Measurements from ENCODE around the gene CFAP126. TPM values are rescaled to one million over a fixed set of nuclear protein-coding genes. Genes with fewer than 3 reads are reported as not detected.
"Not testable (repeated sequence)": the region's sequence is repeated elsewhere in the genome, so short reads cannot be mapped to it uniquely, and the experiment has no call there.

CFAP126 gene
- total RNA-seq, 1 donor from 2014 or later: not detected

- Mint-ChIP-seq H3K4me3 (ENCODE audit: unreplicated experiment) (no peak overlapping the region), H3K27me3 (ENCODE audit: unreplicated experiment) (peaks cover 4% of the 10 kb centered on the region), H3K36me3 (ENCODE audit: unreplicated experiment) (no peaks in the 10 kb centered on the region), H3K27ac (ENCODE audit: unreplicated experiment) (no peak overlapping the region), H3K9me3 (ENCODE audit: unreplicated experiment) (no peaks in the 10 kb centered on the region), H3K4me1 (ENCODE audit: unreplicated experiment) (peaks cover 9% of the 10 kb centered on the region)
- no peak for TF ChIP-seq CTCF (IDR thresholded peaks at IDR 0.05)
- DNase-seq (ENCODE audit: extremely low spot score, unreplicated experiment): no peak
These were observed 25.5 kb upstream of the CFAP126 start for GRCh38 chr1:161393151-161393550.

GRCh38 chr1:161391611-161392010, 23.9 kb upstream of the CFAP126 start:
- no peak for DNase-seq (ENCODE audit: extremely low spot score, unreplicated experiment)
- peaks cover 9% of the 10 kb centered on the region for H3K4me1 Mint-ChIP-seq (ENCODE audit: unreplicated experiment)
- no peak overlapping the region for H3K27ac Mint-ChIP-seq (ENCODE audit: unreplicated experiment)
- H3K36me3 Mint-ChIP-seq (ENCODE audit: unreplicated experiment): no peaks in the 10 kb centered on the region
- no peak for TF ChIP-seq CTCF (IDR thresholded peaks at IDR 0.05)
- no peaks in the 10 kb centered on the region for H3K9me3 Mint-ChIP-seq (ENCODE audit: unreplicated experiment)
- peaks cover 4% of the 10 kb centered on the region for H3K27me3 Mint-ChIP-seq (ENCODE audit: unreplicated experiment)
- H3K4me3 Mint-ChIP-seq (ENCODE audit: unreplicated experiment): no peak overlapping the region

DNA sequence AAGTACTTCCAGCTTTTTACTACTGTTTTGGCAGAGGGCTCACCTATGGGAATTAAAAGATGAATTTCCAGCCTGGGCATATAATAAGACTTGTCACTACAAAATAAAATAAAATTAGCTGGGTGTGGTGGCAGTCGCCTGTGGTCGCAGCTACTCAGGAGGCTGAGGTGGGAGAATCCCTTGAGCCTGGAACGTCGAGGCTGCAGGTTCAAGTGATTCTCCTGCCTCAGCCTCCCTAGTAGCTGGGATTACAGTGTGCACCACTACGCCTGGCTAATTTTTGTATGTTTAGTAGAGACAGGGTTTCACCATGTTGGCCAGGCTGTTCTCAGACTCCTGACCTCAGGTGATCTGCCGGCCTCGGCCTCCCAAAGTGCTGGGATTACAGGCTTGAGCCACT, 23.5 kb upstream of the CFAP126 start:
- not testable (repeated sequence) for H3K36me3 Mint-ChIP-seq (ENCODE audit: unreplicated experiment); H3K4me1 Mint-ChIP-seq (ENCODE audit: unreplicated experiment); H3K9me3 Mint-ChIP-seq (ENCODE audit: unreplicated experiment); DNase-seq (ENCODE audit: extremely low spot score, unreplicated experiment); H3K27me3 Mint-ChIP-seq (ENCODE audit: unreplicated experiment)
- Mint-ChIP-seq H3K4me3 (ENCODE audit: unreplicated experiment) (peak overlapping the region; percentile 91), H3K27ac (ENCODE audit: unreplicated experiment) (peak overlapping the region; percentile 95)

DNA sequence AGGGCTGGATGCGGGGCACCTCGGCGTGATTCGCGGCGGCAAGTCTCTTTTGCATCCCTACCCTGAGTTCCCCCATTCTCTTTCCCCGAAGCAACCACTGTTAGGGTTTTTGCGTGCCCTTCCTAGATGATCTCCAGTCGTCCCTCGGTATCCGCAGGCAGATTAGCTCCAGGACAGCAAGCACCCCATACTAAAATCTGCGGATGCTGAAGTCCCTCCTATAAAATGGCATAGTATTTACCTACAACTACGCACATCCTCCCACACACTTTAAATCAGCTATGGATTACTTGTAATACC, 22.8 kb upstream of the CFAP126 start:
- H3K9me3 Mint-ChIP-seq (ENCODE audit: unreplicated experiment): no peaks in the 10 kb centered on the region
- peaks cover 9% of the 10 kb centered on the region for H3K4me1 Mint-ChIP-seq (ENCODE audit: unreplicated experiment)
- no peak for TF ChIP-seq CTCF (IDR thresholded peaks at IDR 0.05)
- peaks cover 4% of the 10 kb centered on the region for H3K27me3 Mint-ChIP-seq (ENCODE audit: unreplicated experiment)
- peak overlapping the region; percentile 91 for H3K4me3 Mint-ChIP-seq (ENCODE audit: unreplicated experiment)
- DNase-seq (ENCODE audit: extremely low spot score, unreplicated experiment): no peak
- peak overlapping the region; percentile 95 for H3K27ac Mint-ChIP-seq (ENCODE audit: unreplicated experiment)
- H3K36me3 Mint-ChIP-seq (ENCODE audit: unreplicated experiment): no peaks in the 10 kb centered on the region

DNA sequence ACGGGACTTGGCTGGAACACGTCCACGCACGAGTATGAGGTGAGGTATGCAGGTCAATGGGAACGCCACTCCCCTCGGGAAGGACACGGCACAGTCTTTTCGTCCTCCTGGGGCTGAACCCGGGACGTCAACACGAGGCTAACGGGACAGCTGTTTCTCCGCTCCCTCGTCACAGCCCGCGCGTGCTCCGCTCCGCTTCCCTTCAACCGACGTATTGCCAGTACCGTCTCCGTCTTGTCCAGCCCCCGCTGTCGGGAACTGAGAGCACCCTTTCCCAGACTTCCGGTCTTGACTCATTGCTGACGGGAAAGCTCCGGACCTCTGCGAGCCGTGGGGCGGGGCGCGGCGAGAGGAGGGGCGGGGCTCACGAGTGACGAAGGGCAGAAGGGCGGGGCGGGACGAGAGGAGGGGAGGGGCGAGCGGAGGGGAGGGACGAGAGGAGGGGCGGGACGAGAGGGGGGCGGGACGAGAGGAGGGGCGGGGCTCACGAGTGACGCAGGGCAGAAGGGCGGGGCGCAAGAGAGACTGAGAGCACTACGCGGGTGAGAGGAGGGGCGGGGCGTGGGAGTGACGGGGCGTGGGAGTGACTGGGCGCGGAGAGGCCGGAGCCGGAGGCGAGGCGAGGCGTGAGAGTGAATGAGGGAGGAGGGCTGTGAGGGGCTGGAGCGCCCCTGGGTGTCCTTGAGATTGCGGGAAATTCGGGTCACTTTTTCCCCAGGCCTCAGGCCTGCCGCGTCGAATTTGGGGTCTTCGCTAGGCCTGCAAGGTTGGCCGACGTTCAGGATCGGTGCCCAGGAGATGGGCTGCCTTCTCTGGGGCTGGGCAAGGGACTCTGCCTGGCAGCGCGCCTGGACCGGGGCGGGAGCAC, 22.2 kb upstream of the CFAP126 start:
- no peaks in the 10 kb centered on the region for H3K36me3 Mint-ChIP-seq (ENCODE audit: unreplicated experiment)
- no peaks in the 10 kb centered on the region for H3K9me3 Mint-ChIP-seq (ENCODE audit: unreplicated experiment)
- peaks cover 9% of the 10 kb centered on the region for H3K4me1 Mint-ChIP-seq (ENCODE audit: unreplicated experiment)
- peak overlapping the region; percentile 97 for H3K27ac Mint-ChIP-seq (ENCODE audit: unreplicated experiment)
- no peak for TF ChIP-seq CTCF (IDR thresholded peaks at IDR 0.05)
- DNase-seq (ENCODE audit: extremely low spot score, unreplicated experiment): peak; percentile 99
- H3K27me3 Mint-ChIP-seq (ENCODE audit: unreplicated experiment): peaks cover 4% of the 10 kb centered on the region
- peak overlapping the region; percentile 91 for H3K4me3 Mint-ChIP-seq (ENCODE audit: unreplicated experiment)

DNA sequence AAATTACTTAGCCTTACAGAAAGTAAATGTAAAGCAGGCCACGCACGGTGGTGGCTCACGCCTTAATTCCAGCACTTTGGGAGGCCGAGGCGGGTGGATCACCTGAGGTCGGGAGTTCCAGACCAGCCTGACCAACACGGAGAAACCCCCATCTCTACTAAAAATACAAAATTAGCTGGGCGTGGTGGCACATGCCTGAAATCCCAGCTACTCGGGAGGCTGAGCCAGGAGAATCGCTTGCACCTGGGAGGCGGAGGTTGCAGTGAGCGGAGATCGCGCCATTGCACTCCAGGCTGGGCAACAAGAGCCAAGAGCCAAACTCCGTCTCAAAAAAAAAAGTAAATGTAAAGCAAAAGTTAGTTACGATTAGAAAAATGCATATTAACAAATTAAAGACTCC, 21.5 kb upstream of the CFAP126 start:
- H3K4me3 Mint-ChIP-seq (ENCODE audit: unreplicated experiment): peak overlapping the region; percentile 91
- H3K4me1 Mint-ChIP-seq (ENCODE audit: unreplicated experiment); H3K36me3 Mint-ChIP-seq (ENCODE audit: unreplicated experiment); H3K27me3 Mint-ChIP-seq (ENCODE audit: unreplicated experiment); H3K9me3 Mint-ChIP-seq (ENCODE audit: unreplicated experiment); DNase-seq (ENCODE audit: extremely low spot score, unreplicated experiment): not testable (repeated sequence)
- peak overlapping the region; percentile 97 for H3K27ac Mint-ChIP-seq (ENCODE audit: unreplicated experiment)

Data from osteocyte (in vitro differentiated cells).